Cardiac septum (tissue), 1 donor: ENCODE data around the gene CCR1. TPM values are rescaled to one million over a fixed set of nuclear protein-coding genes. Genes with fewer than 3 reads are reported as not detected.

Experiments used
- DNase-seq: peaks from one replicate; pipeline ENCODE4 v3.0.0-alpha.2; 2020; ENCODE audit warnings: low spot score
- intact Hi-C: fragments of 100-400 bp; cut with DNase I; formaldehyde crosslinking; loops from one replicate; pipeline ENCODE4 v1.14.0; 2022
- long read RNA-seq: library from polyadenylated mRNA; unstranded; transcript quantifications from one replicate; pipeline ENCODE4 v2.0.0, GENCODE V29; 2021
- total RNA-seq: library from RNA; stranded (reverse); fragmentation: NEBNext Ultra II Directional; extraction: Animal tissue kit (Norgen Biotek cat#: 25700); gene quantifications from one replicate; pipeline ENCODE4 v1.2.1, GENCODE V29; 2021
- donor health status: DM: no; HTN: no; CAD: no.

Gene CCR1
- 3.2 TPM for total RNA-seq
- long read RNA-seq, result 0 reads

GRCh38 chr3:46208167-46208704 is at the start of gene CCR1:
TSS of gene CCR1 (minus strand) at chr3:46208313. CDS start at chr3:46204313, 4,000 bp downstream.
- no peak for DNase-seq
- intact Hi-C loops, result no loop called here

GRCh38 chr3:46252980-46253379 is 44.9 kb upstream of the CCR1 start:
- no peak for DNase-seq
- intact Hi-C loops, result no loop called here

GRCh38 chr3:46245146-46245545 is 37.0 kb upstream of the CCR1 start:
- intact Hi-C loops, result no loop called here

GRCh38 chr3:46243560-46243959 is 35.4 kb upstream of the CCR1 start:
- DNase-seq, result no peak
- intact Hi-C loops, result no loop called here

More at GRCh38 chr3:46245146-46245545, 37.0 kb upstream of the CCR1 start:
- DNase-seq, result no peak

- intact Hi-C loops, result no loop called here
- no peak for DNase-seq
These were observed 34.0 kb upstream of the CCR1 start, which contains the start of gene CCR3 for GRCh38 chr3:46242120-46242519. TSS of gene CCR3 (plus strand) at chr3:46242460. CDS start at chr3:46265159, 22,699 bp downstream.

DNA sequence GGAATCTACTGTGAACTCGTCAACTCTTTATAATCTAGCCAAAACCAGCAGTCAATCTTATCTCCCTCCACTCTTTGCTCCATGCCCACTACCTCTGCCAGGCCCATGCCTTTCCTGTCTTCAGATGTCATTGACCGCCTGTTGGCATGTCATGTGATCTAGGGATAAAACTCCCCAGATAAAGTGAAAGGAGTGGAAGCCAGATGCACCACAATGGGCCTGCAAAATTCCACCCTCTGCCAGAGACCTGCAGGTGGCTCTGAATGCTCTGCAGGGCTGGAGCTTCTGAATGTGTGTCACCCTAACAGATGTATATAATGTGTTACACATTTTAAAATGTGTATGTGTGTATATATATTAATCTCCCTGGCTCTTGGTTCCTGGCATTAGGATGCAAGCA is 31.8 kb upstream of the CCR1 start:
- no peak for DNase-seq
- intact Hi-C loops, result no loop called here

GRCh38 chr3:46239301-46239938 is 31.3 kb upstream of the CCR1 start:
- no peak for DNase-seq
- intact Hi-C loops, result no loop called here

DNA sequence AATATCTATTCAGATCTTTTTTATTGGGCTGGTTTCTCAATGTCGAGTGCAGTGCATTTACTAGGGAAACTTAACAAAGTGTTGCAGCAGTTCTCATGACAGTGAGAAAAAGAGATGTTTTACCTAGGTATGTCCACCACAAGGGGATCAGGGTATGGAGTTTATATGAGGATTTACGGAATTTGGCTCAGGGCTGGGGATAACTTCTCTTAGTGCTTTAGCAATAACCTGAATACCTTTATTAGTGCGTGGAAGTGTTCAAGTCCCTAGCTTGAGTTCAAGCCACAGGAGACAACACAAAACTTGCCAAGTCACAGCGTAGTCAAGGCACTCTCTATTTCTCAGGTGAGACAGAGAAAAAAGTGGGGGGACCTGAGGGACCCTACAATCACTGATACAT is 30.3 kb upstream of the CCR1 start:
- intact Hi-C loops, result no loop called here
- DNase-seq, result no peak

- intact Hi-C loops, result no loop called here
- DNase-seq, result no peak
These were observed 28.4 kb upstream of the CCR1 start for GRCh38 chr3:46236294-46237054.

GRCh38 chr3:46235425-46235824 is 27.3 kb upstream of the CCR1 start:
- intact Hi-C loops, result no loop called here
- no peak for DNase-seq

GRCh38 chr3:46233194-46233593 is 25.1 kb upstream of the CCR1 start:
- DNase-seq, result no peak
- intact Hi-C loops, result no loop called here

DNA sequence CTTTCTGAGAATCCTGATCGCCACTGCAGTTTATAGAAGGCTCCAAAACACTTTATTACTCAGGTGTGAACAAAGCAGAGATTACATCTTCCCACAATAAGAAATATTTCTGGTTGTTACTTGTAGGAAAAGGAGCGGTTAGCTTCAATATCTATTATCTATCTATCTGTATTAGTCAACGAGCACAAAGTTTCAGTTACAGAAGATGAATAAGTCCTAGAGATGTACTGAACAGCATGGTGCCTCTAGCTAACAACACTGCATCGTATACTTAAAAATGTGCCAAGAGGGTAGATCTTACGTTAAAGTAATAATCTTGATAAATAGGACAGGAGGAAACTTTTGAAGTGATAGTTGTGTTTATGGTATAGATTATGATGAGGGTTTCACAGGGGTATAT is 23.2 kb upstream of the CCR1 start:
- intact Hi-C loops, result no loop called here
- DNase-seq, result no peak

DNA sequence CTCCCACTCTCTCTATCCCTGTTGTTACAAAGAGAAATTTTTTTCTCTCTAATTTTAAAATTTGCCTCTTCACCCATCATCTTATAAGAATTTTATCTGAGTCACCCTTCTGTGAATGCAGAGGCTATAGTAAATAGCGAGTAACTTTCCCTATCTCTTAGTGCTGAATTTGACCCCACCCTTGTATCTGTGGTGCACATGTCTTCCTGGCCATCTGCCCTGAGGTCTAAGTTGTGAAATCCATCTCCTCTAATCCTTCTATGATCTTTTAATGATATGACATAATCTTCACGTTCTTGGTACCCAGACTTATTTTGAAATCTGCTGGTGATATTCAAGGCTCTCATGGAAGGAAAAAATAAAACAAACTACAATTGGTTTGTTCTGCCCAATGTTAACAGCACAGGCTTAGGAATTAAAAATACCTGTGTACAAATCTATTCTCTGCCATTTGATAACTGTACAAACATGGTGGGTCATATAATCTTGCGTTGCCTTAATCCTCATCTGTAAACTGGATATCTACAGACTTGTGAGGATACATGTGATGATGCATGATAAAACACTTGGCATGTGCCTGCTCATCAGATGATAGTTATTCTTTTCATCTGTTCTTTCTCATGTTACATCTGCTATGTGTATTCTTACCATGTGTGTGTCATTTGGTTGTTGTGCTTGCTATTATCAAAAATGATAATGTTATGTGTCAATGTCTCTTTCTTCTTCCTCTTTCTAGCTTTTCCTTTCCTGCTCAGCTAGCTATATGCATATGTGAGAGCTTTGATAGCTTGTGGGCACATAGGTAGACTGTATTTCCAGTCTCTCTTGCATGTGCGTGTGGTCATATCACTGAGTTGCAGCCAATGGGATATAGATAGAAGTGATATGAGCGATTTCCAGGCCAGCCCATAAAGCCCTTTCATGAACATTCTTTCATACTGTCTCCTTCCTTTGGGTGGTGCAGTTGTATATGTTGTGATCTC is 20.4 kb upstream of the CCR1 start:
- intact Hi-C loops, result no loop called here
- DNase-seq, result no peak

DNA sequence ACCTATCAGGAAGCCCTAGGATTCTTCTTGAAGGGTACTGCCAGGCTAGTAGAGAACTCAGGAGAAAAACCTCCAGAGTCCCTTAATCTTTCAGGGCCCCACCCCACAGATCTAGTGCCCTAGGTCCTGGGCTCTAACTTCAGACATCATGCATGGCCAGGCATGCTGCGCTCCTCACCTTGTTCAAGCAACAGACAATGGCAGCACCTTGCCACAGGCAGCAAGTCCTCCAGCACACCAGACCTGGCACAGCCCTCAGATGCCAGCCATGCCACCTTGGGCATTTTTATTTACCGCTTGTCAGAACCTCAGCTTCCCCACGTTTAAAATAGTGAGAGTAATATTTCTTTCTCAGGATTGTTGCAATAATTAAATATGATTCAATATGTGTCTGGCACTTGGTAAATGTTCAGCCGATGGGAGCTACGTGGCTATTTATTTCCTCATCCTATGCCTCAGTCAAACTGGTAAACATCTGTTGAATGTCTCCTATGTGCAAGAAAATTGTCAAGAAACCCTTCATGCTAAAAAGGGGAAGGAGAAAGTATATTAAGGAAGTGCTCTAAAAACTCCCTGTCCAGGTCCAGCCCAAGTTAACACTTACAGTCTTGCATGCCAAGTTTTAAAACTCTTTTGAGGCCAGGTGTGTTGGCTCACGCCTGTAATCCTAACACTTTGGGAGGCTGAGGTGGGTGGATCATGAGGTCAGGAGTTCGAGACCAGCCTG is 14.5 kb upstream of the CCR1 start:
- intact Hi-C loops, result no loop called here
- no peak for DNase-seq

DNA sequence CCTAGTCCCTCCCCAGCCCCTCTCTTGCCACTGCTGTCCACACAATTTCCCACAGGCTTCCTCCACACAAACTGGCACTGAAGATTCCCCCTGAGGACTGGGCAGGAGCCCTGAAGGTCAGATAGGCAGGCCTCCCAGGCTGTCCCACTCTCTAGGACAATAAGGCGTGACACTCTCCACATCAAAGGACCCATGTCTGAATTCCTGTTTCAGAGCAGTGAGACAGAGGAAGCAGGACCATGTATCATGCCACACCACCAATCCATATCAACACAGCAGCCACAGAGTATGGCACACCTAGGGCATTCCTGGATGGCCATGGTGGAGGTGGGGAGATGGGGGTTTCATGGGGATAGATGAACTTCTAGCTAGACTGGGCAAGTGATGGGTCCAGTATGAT is 13.8 kb upstream of the CCR1 start:
- intact Hi-C loops, result no loop called here
- DNase-seq, result no peak

DNA sequence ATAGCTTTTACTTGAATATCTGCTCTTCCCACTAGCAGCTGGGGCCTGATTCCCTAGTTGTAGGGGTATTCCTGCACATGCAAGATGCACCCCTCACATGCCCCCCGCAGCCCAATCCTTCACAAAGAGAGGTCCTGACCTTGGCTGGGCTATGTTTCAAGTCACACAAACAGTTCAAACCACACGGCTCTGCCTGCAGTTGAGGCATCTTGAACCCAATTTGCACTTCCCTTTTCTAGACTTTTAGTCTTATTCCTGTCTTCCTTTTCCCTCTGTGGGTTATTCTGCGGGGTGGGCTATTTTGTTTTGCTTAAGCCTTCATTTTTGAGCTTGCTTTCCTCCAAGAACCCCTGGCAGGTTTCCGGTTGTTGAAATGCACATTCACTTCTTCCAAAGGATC is 13.3 kb upstream of the CCR1 start:
- intact Hi-C loops, result no loop called here
- DNase-seq, result no peak

GRCh38 chr3:46218196-46218709 is 10.1 kb upstream of the CCR1 start:
- intact Hi-C loops, result no loop called here
- DNase-seq, result no peak

GRCh38 chr3:46215810-46216414 is 7.8 kb upstream of the CCR1 start:
- no peak for DNase-seq
- intact Hi-C loops, result no loop called here
